ENCODE data around the gene EDN2. TPM values are rescaled to one million over a fixed set of nuclear protein-coding genes. Genes with fewer than 3 reads are reported as not detected.

The EDN2 gene
- total and polyA plus RNA-seq, 2 donors (not counting 1 experiment from before 2014, with no cell fraction given) = not detected

GRCh38 chr1:41434306-41434705, 50.2 kb downstream of the EDN2 start:
- Mint-ChIP-seq H3K9me3 (ENCODE audit: insufficient read depth) (no peaks in the 10 kb centered on the region), H3K4me1 (no peaks in the 10 kb centered on the region), H3K27ac (no peak overlapping the region), H3K27me3 (peaks cover 31% of the 10 kb centered on the region), H3K4me3 (no peak overlapping the region)
- Histone ChIP-seq H4K20me1 (ENCODE audit: control insufficient read depth, insufficient read depth, low read length, poor library complexity, severe bottlenecking) (no peaks in the 10 kb centered on the region), H3K9me3 (ENCODE audit: control extremely low read depth in 1 of 3, control insufficient read depth in 2 of 3, insufficient read depth in 1 of 3, low read length in 2 of 3) (no peaks in the 10 kb centered on the region), H3K27me3 (replicated peaks in 1 of 4; ENCODE audit: control extremely low read depth in 1 of 4, control insufficient read depth in 3 of 4, insufficient read depth in 4 of 4, low read length in 3 of 4) (peaks cover 0 to 3% (median 1%) of the 10 kb centered on the region in 4 experiments), H3K27ac (ENCODE audit: low read length in 2 of 2) (no peak overlapping the region), H3K9ac (ENCODE audit: low read length) (no peak overlapping the region), H3K79me2 (ENCODE audit: control insufficient read depth, insufficient read depth, low read length) (no peaks in the 10 kb centered on the region), H2AFZ (ENCODE audit: insufficient read depth, low read depth, low read length, poor library complexity, severe bottlenecking) (no peak overlapping the region), H3K36me3 (replicated peaks in 1 of 2; ENCODE audit: control extremely low read depth in 1 of 2, control insufficient read depth in 1 of 2, extremely low read depth in 1 of 2, insufficient read depth in 2 of 2, low read length in 1 of 2) (no peaks in the 10 kb centered on the region), H3K4me3 (ENCODE audit: control extremely low read depth in 1 of 5, extremely low read depth in 1 of 5, insufficient read depth in 1 of 5, low read depth in 2 of 5, low read length in 4 of 5) (no peak overlapping the region), H3K4me2 (replicated peaks; ENCODE audit: low read depth, low read length, poor library complexity, severe bottlenecking) (no peak overlapping the region), H3K4me1 (ENCODE audit: control insufficient read depth in 2 of 2, insufficient read depth in 2 of 2, low read length in 2 of 2) (no peaks in the 10 kb centered on the region)
- TF ChIP-seq EZH2 (IDR thresholded peaks at IDR 0.05; ENCODE audit: borderline replicate concordance, insufficient read depth, low read depth, low read length, poor library complexity, severe bottlenecking) (no peak), CTCF (IDR thresholded peaks at IDR 0.05) (no peak)
- DNase-seq (no peak), ATAC-seq (ENCODE audit: low read depth) (no peak)
- WGBS (ENCODE audit: insufficient coverage) = 90% methylated on average over 5 of the region's 5 CpGs
- CTCF ChIA-PET = interaction anchor here (1.8 kb wide), 1 partner anchor 165 kb away, joined by 6 read pairs; no protein-coding TSS in a partner anchor
- POLR2A ChIA-PET = no interaction called here
- intact Hi-C loops (cut with micrococcal nuclease) = no loop called here

- no peak overlapping the region for H3K4me3 Mint-ChIP-seq
- peaks cover 34% of the 10 kb centered on the region for H3K27me3 Mint-ChIP-seq
- no peak for ATAC-seq (ENCODE audit: low read depth)
- Histone ChIP-seq H3K4me2 (replicated peaks; ENCODE audit: low read depth, low read length, poor library complexity, severe bottlenecking) (no peak overlapping the region), H3K79me2 (ENCODE audit: control insufficient read depth, insufficient read depth, low read length) (no peaks in the 10 kb centered on the region), H3K27ac (ENCODE audit: low read length in 2 of 2) (no peak overlapping the region), H3K9ac (ENCODE audit: low read length) (no peak overlapping the region), H4K20me1 (ENCODE audit: control insufficient read depth, insufficient read depth, low read length, poor library complexity, severe bottlenecking) (no peaks in the 10 kb centered on the region), H3K4me3 (ENCODE audit: control extremely low read depth in 1 of 5, extremely low read depth in 1 of 5, insufficient read depth in 1 of 5, low read depth in 2 of 5, low read length in 4 of 5) (no peak overlapping the region), H3K9me3 (ENCODE audit: control extremely low read depth in 1 of 3, control insufficient read depth in 2 of 3, insufficient read depth in 1 of 3, low read length in 2 of 3) (no peaks in the 10 kb centered on the region), H3K27me3 (replicated peaks in 1 of 4; ENCODE audit: control extremely low read depth in 1 of 4, control insufficient read depth in 3 of 4, insufficient read depth in 4 of 4, low read length in 3 of 4) (peaks cover 0 to 3% (median 2%) of the 10 kb centered on the region in 4 experiments), H3K36me3 (replicated peaks in 1 of 2; ENCODE audit: control extremely low read depth in 1 of 2, control insufficient read depth in 1 of 2, extremely low read depth in 1 of 2, insufficient read depth in 2 of 2, low read length in 1 of 2) (no peaks in the 10 kb centered on the region), H3K4me1 (ENCODE audit: control insufficient read depth in 2 of 2, insufficient read depth in 2 of 2, low read length in 2 of 2) (no peaks in the 10 kb centered on the region), H2AFZ (ENCODE audit: insufficient read depth, low read depth, low read length, poor library complexity, severe bottlenecking) (no peak overlapping the region)
- WGBS (ENCODE audit: insufficient coverage) = 90% methylated on average over 4 of the region's 4 CpGs
- CTCF ChIA-PET = interaction anchor here (1.1 to 1.8 kb wide), 6 partner anchors 13 to 167 kb away, joined by 3 to 6 read pairs (median 4); no protein-coding TSS in a partner anchor
- no peak for TF ChIP-seq CTCF (IDR thresholded peaks at IDR 0.05)
- no peak for TF ChIP-seq EZH2 (IDR thresholded peaks at IDR 0.05; ENCODE audit: borderline replicate concordance, insufficient read depth, low read depth, low read length, poor library complexity, severe bottlenecking)
- DNase-seq = no peak
- POLR2A ChIA-PET = no interaction called here
- H3K9me3 Mint-ChIP-seq (ENCODE audit: insufficient read depth) = no peaks in the 10 kb centered on the region
- intact Hi-C loops (cut with micrococcal nuclease) = no loop called here
- no peaks in the 10 kb centered on the region for H3K4me1 Mint-ChIP-seq
- H3K27ac Mint-ChIP-seq = no peak overlapping the region
These were observed 51.0 kb downstream of the EDN2 start for GRCh38 chr1:41433501-41433900.

Data from B cell (primary cell).